Measurements from ENCODE around the gene MT1M. TPM values are rescaled to one million over a fixed set of nuclear protein-coding genes. Genes with fewer than 3 reads are reported as not detected.

MT1M gene
- total RNA-seq, 1 experiment from 2014 or later: 0.39 TPM

- ChIA-PET CTCF (interaction anchor here (2.1 kb wide), 1 partner anchor 12 kb away, joined by 11 read pairs; no protein-coding TSS in a partner anchor), RAD21 (ENCODE audit: low non-redundant PET in 1 of 2, low total read pairs in 2 of 2, uncharacterized antibody in 2 of 2, unreplicated experiment in 2 of 2) (no interaction called here), POLR2A (no interaction called here)
- Histone ChIP-seq H3K9ac (ENCODE audit: low read length) (no peak overlapping the region), H3K27ac (ENCODE audit: low read depth, low read length) (no peak overlapping the region), H3K4me3 (replicated peaks in 1 of 2; ENCODE audit: low read depth in 1 of 2, low read length in 2 of 2) (no peak overlapping the region), H3K9me2 (ENCODE audit: insufficient read depth) (no peaks in the 10 kb centered on the region), H3K4me2 (ENCODE audit: low read length) (no peak overlapping the region), H3K79me2 (ENCODE audit: insufficient read depth, low read length) (peaks cover 5% of the 10 kb centered on the region; the same call in 1 of the 2 replicates), H3K4me1 (ENCODE audit: control insufficient read depth in 1 of 2, insufficient read depth in 2 of 2, low read length in 2 of 2) (peaks cover 9 to 32% of the 10 kb centered on the region in 2 experiments), H3K27me3 (ENCODE audit: insufficient read depth, low read length) (no peaks in the 10 kb centered on the region), H4K20me1 (ENCODE audit: insufficient read depth) (no peaks in the 10 kb centered on the region), H3K9me3 (ENCODE audit: control insufficient read depth in 1 of 2, insufficient read depth in 1 of 2, low read depth in 1 of 2, low read length in 2 of 2) (no peaks in the 10 kb centered on the region), H3K36me3 (ENCODE audit: control insufficient read depth in 1 of 2, insufficient read depth in 2 of 2, low read length in 2 of 2) (no peaks in the 10 kb centered on the region), H2AFZ (ENCODE audit: low read depth, low read length, poor library complexity, severe bottlenecking) (peak overlapping the region; percentile 61)
- TF ChIP-seq RAD21 (IDR thresholded peaks at IDR 0.05; ENCODE audit: low read depth) (no peak), ZNF274 (IDR thresholded peaks at IDR 0.05; ENCODE audit: low read depth, low read length) (no peak), SRF (IDR thresholded peaks at IDR 0.05; ENCODE audit: low read depth) (no peak), EZH2 (IDR thresholded peaks at IDR 0.05) (no peak), CEBPB (IDR thresholded peaks at IDR 0.05; ENCODE audit: low read depth) (no peak)
- ATAC-seq (no peak), DNase-seq (ENCODE audit: low read depth, low spot score) (no peak)
- intact Hi-C loops (cut with micrococcal nuclease): no loop called here
- no TSS peak for BruUV-seq (replicated peaks)
These were observed 1.3 kb upstream of the MT1M start for GRCh38 chr16:56631197-56631596.

- no peak overlapping the region for H3K4me3 ChIP-seq (replicated peaks in 1 of 2; ENCODE audit: low read depth in 1 of 2, low read length in 2 of 2)
- ChIA-PET POLR2A (no interaction called here), RAD21 (ENCODE audit: low non-redundant PET in 1 of 2, low total read pairs in 2 of 2, uncharacterized antibody in 2 of 2, unreplicated experiment in 2 of 2) (no interaction called here), CTCF (no interaction called here)
- ATAC-seq (no peak), DNase-seq (ENCODE audit: low read depth, low spot score) (no peak)
- no peaks in the 10 kb centered on the region for H3K36me3 ChIP-seq (ENCODE audit: control insufficient read depth in 1 of 2, insufficient read depth in 2 of 2, low read length in 2 of 2)
- H4K20me1 ChIP-seq (ENCODE audit: insufficient read depth): no peaks in the 10 kb centered on the region
- peaks cover 1% of the 10 kb centered on the region; the same call in 1 of the 2 replicates for H3K79me2 ChIP-seq (ENCODE audit: insufficient read depth, low read length)
- H3K9me2 ChIP-seq (ENCODE audit: insufficient read depth): no peaks in the 10 kb centered on the region
- no peaks in the 10 kb centered on the region for H3K27me3 ChIP-seq (ENCODE audit: insufficient read depth, low read length)
- H3K9me3 ChIP-seq (ENCODE audit: control insufficient read depth in 1 of 2, insufficient read depth in 1 of 2, low read depth in 1 of 2, low read length in 2 of 2): no peaks in the 10 kb centered on the region
- BruUV-seq (replicated peaks): no TSS peak
- intact Hi-C loops (cut with micrococcal nuclease): no loop called here
- H2AFZ ChIP-seq (ENCODE audit: low read depth, low read length, poor library complexity, severe bottlenecking): no peak overlapping the region
- H3K9ac ChIP-seq (ENCODE audit: low read length): no peak overlapping the region
- no peak overlapping the region for H3K4me2 ChIP-seq (ENCODE audit: low read length)
- peaks cover 7 to 26% of the 10 kb centered on the region in 2 experiments for H3K4me1 ChIP-seq (ENCODE audit: control insufficient read depth in 1 of 2, insufficient read depth in 2 of 2, low read length in 2 of 2)
- H3K27ac ChIP-seq (ENCODE audit: low read depth, low read length): no peak overlapping the region
- TF ChIP-seq RAD21 (IDR thresholded peaks at IDR 0.05; ENCODE audit: low read depth): no peak
- TF ChIP-seq FOSL1 (IDR thresholded peaks at IDR 0.05; ENCODE audit: low read depth): no peak
- TF ChIP-seq, protein P1, sequence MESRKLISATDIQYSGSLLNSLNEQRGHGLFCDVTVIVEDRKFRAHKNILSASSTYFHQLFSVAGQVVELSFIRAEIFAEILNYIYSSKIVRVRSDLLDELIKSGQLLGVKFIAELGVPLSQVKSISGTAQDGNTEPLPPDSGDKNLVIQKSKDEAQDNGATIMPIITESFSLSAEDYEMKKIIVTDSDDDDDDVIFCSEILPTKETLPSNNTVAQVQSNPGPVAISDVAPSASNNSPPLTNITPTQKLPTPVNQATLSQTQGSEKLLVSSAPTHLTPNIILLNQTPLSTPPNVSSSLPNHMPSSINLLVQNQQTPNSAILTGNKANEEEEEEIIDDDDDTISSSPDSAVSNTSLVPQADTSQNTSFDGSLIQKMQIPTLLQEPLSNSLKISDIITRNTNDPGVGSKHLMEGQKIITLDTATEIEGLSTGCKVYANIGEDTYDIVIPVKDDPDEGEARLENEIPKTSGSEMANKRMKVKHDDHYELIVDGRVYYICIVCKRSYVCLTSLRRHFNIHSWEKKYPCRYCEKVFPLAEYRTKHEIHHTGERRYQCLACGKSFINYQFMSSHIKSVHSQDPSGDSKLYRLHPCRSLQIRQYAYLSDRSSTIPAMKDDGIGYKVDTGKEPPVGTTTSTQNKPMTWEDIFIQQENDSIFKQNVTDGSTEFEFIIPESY (IDR thresholded peaks at IDR 0.05; ENCODE audit: extremely low read depth, insufficient replicate concordance, low read length): no peak
- no peak for TF ChIP-seq CEBPB (IDR thresholded peaks at IDR 0.05; ENCODE audit: low read depth)
- no peak for TF ChIP-seq POLR2A (IDR thresholded peaks at IDR 0.05; ENCODE audit: borderline replicate concordance, extremely low read depth, insufficient read depth, insufficient read length)
- no peak for TF ChIP-seq CTCF (IDR thresholded peaks at IDR 0.05 in 2 of 3, conservative IDR thresholded peaks at IDR 0.05 in 1 of 3; ENCODE audit: borderline replicate concordance in 1 of 3, insufficient read depth in 1 of 3, low read depth in 2 of 3, low read length in 2 of 3)
- no peak for TF ChIP-seq ZNF274 (IDR thresholded peaks at IDR 0.05; ENCODE audit: low read depth, low read length)
- TF ChIP-seq, protein P2, sequence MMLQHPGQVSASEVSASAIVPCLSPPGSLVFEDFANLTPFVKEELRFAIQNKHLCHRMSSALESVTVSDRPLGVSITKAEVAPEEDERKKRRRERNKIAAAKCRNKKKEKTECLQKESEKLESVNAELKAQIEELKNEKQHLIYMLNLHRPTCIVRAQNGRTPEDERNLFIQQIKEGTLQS (IDR thresholded peaks at IDR 0.05): no peak
- no peak for TF ChIP-seq REST (IDR thresholded peaks at IDR 0.05; ENCODE audit: low read depth)
- no peak for TF ChIP-seq CBX3 (IDR thresholded peaks at IDR 0.05; ENCODE audit: low read depth)
- no peak for TF ChIP-seq EZH2phosphoT487 (IDR thresholded peaks at IDR 0.05; ENCODE audit: borderline replicate concordance)
- TF ChIP-seq ZFX (IDR thresholded peaks at IDR 0.05): no peak
These were observed 665 bp upstream of the MT1M start for GRCh38 chr16:56631832-56632155.
